GM18520 (cell line): ENCODE measurements around the gene SAFB2.

ENCODE experiments used
- ATAC-seq: cut with Tn5 transposase; IDR thresholded peaks from one replicate; pipeline ENCODE4 v1.9.1; 2021; ENCODE audit not compliant: unreplicated experiment

Gene SAFB2

GRCh38 chr19:5585461-5586299 is 36.9 kb downstream of the SAFB2 start:
- ATAC-seq = no peak

GRCh38 chr19:5580161-5580571 is 42.4 kb downstream of the SAFB2 start:
- no peak for ATAC-seq

- no peak for ATAC-seq
Measured at GRCh38 chr19:5579697-5580096, 42.9 kb downstream of the SAFB2 start.

GRCh38 chr19:5579286-5579685 is 43.3 kb downstream of the SAFB2 start:
- no peak for ATAC-seq

GRCh38 chr19:5578097-5578846 is 44.3 kb downstream of the SAFB2 start:
- no peak for ATAC-seq

- no peak for ATAC-seq
Measured at GRCh38 chr19:5575590-5575989, 47.0 kb downstream of the SAFB2 start.

- ATAC-seq = no peak
Measured at GRCh38 chr19:5572556-5573286, 49.9 kb downstream of the SAFB2 start.

GRCh38 chr19:5571777-5572176 is 50.8 kb downstream of the SAFB2 start:
- no peak for ATAC-seq

GRCh38 chr19:5567970-5568407 is 54.6 kb downstream of the SAFB2 start:
- ATAC-seq = no peak

GRCh38 chr19:5567360-5567969 is 55.1 kb downstream of the SAFB2 start, which contains the start of gene TINCR:
TSS of gene TINCR (minus strand) at chr19:5567953.
- no peak for ATAC-seq

GRCh38 chr19:5564930-5565329 is 57.6 kb downstream of the SAFB2 start:
- no peak for ATAC-seq

- ATAC-seq = no peak
Measured at GRCh38 chr19:5563935-5564612, 58.5 kb downstream of the SAFB2 start.

GRCh38 chr19:5563008-5563431 is 59.6 kb downstream of the SAFB2 start:
- ATAC-seq = no peak

- no peak for ATAC-seq
Measured at GRCh38 chr19:5562280-5562679, 60.3 kb downstream of the SAFB2 start.

GRCh38 chr19:5561559-5561958 is 61.0 kb downstream of the SAFB2 start:
- no peak for ATAC-seq

GRCh38 chr19:5560156-5560555 is 62.4 kb downstream of the SAFB2 start:
- no peak for ATAC-seq

- ATAC-seq = no peak
Measured at GRCh38 chr19:5559804-5560133, 62.8 kb downstream of the SAFB2 start.

GRCh38 chr19:5558101-5558621 is 64.4 kb downstream of the SAFB2 start:
- no peak for ATAC-seq

GRCh38 chr19:5557691-5558090 is 64.9 kb downstream of the SAFB2 start:
- no peak for ATAC-seq

GRCh38 chr19:5554828-5555227 is 67.7 kb downstream of the SAFB2 start:
- ATAC-seq = no peak
